GM19455 (cell line): ENCODE results near the gene FRS3.

Experiments used
- ATAC-seq: cut with Tn5 transposase; IDR thresholded peaks from one replicate; pipeline ENCODE4 v1.9.1; 2021; ENCODE audit not compliant: unreplicated experiment

Gene FRS3

DNA sequence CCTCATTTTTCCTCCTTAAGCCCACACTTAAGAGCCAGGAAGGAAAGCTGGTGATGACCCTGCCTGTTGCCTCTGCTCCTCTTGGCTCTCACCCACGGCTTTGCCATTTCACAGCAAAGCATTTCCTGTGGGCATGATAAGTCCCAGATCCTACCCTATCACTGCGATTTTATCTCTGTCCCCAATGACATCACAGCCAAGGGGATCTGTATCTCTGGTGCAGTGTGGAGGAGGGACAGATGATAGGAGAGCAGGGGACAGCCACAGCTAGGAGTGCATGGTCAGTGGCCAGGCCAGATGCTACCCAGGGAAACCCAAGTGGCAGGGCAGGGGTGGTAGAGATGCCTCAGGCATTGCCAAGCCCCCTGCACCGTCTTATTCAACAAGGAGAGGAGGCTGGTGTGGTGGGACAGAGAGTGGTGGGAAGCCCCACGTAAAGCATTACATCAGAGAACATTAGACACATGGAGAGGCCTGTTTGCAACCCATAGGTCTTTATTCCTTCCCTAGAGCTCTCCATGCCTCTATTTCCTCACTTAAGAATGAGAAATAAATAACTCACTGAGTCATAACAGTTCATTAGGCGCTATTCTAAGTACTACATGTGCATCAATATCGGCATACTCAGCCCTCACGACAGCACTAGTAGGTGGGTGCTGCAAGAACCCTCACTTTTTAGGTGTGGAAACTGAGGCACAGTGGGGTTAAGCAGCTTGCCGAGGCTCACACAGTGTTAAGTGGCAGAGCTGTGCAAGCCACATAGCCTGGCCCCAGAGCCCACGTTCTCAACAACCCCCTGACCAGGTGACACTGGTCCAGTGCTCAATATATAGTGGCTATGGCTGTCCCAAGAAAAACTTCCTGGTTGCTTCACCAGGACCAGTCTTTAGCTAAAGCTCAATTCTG, 48.9 kb downstream of the FRS3 start:
- no peak for ATAC-seq

DNA sequence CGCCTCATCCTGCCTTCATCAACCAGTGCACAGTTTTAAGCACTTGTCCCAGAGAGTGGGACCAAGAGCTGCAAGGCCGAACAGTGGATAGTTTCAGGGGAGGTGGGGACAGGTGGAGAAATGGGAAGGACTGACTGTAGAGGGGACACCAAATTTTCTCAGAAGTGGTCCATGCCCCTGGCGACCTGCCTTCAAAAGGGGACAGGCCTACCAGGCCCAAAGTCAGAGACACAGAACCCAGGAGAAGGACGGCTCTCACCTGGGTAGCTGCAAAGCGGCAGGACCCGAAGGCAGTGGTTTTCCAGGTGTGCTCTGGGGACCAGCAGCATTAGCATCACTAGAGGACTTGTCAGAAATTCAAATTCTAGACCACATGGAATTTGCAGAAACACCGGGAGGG, 50.1 kb downstream of the FRS3 start:
- no peak for ATAC-seq

DNA sequence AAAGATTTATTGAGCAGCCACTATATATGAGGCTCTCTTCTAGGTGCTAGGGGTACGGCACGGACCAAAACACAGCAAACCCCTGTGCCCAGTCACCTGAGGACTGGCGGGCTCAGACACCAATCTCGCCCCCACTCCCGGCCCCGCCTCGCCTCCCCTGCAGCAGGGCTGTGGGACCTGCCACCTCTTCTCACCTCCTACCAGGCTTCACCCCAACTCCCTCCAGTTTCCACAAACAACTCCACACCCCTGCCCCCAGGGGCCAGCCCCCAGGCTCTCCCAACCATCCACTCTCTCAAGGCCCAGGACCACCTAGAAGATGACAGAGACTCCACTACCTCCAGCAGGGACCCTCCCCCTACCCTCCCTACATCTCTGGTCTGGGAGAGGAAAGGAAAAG, 50.7 kb downstream of the FRS3 start:
- no peak for ATAC-seq

DNA sequence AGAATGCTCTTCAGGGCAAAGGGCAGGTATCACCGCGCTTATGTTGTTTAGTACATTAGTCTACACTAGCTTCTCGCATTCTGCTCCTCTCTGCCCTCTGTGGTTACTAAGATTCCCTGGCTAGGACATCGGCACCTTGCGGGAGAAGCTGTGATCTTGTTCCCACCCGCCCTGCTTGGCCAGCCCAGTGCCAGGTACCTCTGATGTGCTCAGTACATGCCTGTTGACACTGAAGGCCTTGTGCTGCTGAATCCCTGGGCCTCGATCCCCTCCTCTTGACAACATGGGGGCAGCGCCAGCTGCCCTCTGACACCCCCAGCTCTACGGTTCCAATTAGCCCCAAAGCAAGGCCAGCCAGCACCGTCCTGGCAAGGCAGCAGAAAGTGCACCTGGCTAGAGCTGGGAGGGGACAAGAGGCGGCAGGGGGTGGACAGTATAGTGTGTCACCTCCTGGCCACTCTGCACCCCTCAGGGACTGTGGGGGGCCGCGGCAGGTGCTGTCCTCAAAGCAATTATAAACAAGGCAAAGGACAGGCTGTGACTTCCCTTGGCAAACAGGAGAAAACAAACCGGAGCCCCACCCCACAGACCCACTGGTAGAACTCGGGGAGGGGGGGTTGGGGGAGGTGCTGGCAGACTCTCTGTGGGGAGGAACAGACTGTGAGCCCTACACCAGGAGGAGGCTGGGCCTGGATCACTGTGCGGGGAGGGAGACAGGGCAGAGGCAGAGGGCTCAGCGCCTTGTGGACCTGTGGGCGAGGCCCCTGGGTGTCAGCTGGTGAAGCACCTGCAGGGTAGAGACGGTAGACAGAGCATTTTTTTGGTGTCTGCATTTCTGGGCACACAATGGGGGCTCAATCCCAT, 51.4 kb downstream of the FRS3 start:
- ATAC-seq, result no peak

DNA sequence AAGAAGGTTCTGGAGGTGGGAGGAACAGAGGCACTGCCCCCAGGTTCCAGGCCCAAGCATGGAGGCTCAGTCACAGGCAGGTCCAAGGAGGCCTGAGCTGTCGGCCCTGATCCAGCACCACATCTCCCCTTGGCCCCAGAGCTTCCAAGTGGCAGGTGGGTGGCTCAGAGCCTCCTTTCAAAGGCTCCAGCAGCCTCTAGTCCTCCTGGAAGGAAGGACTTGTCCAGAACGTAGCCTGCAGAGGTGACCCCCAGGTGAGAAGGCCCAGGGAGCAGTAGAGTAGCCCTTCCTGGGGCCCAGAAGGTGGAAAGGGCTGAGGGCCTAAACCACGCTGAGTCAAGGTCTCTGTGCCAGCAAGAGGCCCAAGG, 52.0 kb downstream of the FRS3 start:
- ATAC-seq, result no peak

DNA sequence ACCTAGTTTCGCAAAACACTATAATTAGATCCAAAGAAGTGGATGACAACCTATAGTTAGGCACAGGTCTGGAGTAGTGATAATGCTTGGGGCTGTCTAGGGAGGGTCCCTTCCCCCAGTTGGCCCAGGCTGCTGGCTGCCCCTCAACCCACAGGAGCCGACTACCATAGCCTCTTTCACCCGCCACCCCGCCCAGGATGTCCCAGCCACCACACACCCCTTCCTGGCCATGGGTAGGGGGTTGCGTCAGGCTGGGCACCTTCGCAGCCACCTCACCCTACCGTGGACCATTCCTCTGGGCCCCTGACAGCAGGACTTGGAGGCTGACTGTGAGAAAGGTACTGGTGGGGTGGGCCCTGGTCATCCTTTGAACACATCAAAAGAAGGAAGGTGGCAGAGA, 52.8 kb downstream of the FRS3 start:
- no peak for ATAC-seq

DNA sequence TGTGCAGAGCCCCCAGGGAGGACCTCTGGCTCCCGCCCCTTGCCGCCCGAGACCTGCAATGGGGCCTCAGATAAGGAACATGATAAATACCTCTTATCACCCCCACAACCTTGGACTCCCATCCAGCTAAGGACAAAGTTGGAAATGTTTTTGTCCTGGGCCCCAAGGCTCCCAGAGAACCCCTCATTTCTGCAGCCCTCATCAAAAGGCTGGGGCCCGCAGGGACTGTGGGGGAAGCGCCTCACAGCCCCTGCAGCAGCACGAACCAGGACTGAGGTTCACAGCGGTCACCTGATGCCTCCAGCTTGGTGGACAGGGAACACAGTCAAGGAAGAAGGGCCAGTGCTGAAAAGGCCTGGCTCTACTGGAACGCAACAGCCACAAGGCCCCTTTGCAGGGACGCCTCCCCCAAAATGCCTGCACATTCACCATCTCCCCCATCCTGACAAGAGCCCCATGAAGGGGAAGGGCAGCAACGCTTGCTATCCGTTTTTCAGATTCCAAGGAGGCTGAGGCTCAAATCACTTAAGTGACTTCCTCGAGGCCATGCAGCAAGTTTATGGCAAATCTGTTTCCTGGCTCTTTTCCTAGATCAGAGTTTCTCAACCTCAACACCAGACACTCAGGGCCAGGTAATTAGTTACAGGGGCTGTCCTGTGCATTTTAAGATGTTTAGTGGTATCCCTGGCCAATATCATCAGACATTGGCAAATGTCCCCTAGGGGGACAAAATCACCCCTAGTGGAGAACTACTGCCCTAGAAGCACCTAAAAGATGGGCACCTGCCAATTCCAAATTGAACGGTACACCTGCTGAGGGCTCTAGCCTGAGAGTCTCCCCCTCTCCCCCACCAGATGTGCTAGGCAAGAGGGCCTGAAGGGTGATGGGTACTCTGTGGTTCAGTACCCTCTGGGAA, 54.9 kb downstream of the FRS3 start:
- ATAC-seq, result no peak

DNA sequence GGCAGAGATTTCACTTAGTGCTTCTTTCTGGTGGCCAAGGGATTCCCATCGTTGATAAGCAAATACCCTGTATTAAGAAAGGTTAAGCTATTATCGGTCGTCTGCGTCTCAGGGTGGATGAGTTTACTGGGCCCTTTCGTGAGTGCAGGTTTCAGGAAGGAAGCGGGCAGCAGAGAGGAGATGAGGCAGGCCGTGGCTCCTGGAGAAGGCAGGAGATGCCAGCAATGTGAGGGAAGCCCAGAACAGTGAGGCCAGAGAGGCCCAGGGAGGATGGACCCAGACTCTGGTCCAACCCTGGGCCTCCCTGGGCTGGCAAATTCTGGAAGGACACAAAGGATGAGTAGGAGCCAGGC, 55.5 kb downstream of the FRS3 start:
- ATAC-seq, result no peak

DNA sequence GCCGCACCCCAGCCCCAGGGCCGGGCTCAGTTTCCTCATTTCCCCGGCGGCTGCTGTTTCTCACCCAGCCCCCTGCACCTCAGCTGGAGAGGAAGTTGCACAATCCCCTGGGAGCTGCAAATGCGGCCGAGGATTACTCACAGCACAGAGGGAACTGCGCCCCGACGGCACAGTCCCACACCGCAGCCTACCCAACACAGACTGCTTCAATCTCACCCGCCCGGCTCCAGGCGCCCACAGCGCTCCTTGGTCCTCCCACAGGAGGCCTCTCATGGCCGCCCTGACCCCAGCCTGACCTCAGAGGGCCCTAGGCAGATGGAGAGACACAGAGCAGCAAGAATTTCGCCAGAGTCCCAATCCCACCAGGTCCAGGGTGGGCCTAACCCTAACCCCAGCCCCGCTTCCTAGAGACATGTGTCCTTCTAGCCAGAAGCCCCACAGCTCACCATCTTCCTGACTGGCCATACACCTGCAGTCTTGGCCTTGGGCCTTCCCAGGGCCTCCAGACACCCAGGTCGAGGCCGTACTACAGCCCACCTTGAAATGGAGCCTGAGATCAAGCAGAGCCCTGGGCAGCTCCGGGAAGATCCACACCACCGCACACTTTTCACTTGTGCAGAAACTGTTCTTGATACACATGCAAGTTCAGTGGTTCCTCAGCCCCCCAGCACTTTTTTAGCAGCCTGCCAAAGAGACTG, 56.0 kb downstream of the FRS3 start:
- ATAC-seq, result peak; percentile 70

DNA sequence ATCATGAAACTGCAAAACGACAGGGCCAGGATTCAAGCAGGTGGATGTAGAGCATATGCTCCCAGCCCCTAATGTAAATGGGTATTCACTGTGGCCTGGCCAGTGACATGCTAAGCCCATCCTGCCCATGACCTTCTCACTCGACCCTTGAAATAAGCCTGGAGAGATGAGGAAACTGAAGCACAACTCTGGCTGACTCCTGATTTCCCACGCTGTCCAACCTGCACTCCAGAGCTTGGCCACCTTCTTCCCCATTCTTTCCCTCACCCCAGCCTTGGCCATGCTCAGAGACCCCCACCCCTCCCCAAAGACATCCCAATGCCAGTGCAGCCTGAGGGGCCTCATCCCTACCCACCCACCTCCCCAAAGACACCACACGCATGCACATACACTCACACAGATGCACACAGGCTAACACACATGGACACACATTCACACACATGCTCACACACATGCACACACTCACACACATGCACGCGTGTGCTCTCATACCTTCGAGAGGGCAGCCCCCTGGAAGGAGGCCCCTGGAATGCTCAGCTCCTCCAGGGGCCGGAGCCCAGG, 56.7 kb downstream of the FRS3 start:
- no peak for ATAC-seq

DNA sequence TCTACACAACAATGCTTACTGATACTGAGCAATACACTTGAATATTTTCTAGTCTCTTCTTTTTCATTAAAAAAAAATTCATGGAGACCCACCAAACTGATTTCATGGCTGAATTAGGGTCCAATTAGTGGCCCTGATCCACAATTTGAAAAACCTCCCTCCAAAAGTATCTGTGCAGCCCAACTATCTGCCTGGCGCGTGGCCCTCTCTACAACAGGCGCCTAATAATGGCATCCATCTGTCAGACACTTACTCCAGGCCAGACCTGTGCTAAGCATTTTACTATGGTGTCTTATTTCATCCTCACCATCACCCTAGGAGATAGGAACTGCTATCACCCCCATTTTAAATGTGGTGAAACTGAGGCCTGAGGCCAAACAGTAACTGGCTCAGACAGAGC, 58.3 kb downstream of the FRS3 start:
- ATAC-seq, result no peak

DNA sequence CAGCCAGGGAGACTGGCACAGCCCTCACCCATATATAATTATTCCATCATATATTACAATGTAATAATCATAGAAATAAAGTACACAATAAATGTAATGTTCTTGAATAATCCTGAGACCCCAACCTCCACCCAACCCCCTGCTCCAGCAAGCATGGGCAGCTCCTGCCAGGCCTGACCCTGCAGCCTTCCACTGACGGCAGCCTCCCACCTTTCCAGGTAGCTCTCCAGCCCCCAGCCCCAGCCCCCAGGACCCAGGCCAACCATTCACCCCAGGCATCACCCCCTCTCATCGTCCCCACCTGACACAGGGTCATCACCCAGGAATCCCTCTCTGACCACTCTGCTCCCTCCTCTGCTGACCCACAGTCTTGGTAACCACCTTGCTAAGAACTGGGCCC, 58.9 kb downstream of the FRS3 start:
- ATAC-seq, result no peak

DNA sequence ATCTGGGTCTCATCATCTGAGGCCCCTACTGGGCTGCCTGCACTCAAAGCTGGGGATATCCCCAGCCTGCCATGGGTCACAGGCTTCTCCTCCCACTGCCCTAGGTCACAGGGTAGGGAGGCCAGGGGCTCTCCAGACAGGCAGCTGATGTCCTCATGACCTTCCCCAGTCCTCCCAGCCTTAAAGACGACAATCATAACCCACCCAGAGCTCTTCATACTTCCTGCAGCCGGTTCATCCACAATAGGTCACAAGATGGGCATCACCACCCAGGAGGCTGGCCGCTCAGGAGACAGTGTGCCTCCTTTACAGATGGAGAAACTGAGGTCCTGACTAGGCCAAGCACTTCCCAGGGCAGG, 59.5 kb downstream of the FRS3 start:
- ATAC-seq, result no peak
